ENCODE results near the gene CAD. TPM values are rescaled to one million over a fixed set of nuclear protein-coding genes. Genes with fewer than 3 reads are reported as not detected.

The CAD gene
- total RNA-seq, 2 experiments from 2014 or later, result 125 to 127 TPM

- no peaks in the 10 kb centered on the region for H3K9me3 Mint-ChIP-seq
- H3K4me1 Mint-ChIP-seq (ENCODE audit: low read depth), result peaks cover 2% of the 10 kb centered on the region
- H3K27ac Mint-ChIP-seq, result no peak overlapping the region
- ChIA-PET POLR2A (interaction anchor here (1.3 kb wide), 1 partner anchor 11 kb away, joined by 4 read pairs; no protein-coding TSS in a partner anchor), CTCF (interaction anchor here (1.4 kb wide), 1 partner anchor 39 kb away, joined by 3 read pairs; no protein-coding TSS in a partner anchor)
- intact Hi-C loops (cut with micrococcal nuclease), result no loop called here
- ATAC-seq (no peak), DNase-seq (no peak)
- TF ChIP-seq CTCF (IDR thresholded peaks at IDR 0.05), result no peak
- H3K36me3 Mint-ChIP-seq (ENCODE audit: low read depth), result peaks cover 25% of the 10 kb centered on the region
- no peaks in the 10 kb centered on the region for H3K27me3 Mint-ChIP-seq
- H3K4me3 Mint-ChIP-seq, result no peak overlapping the region
Measured at GRCh38 chr2:27243391-27244130, 26.4 kb downstream of the CAD start.

GRCh38 chr2:27245116-27245515 lies 27.9 kb downstream of the CAD start:
- H3K4me1 Mint-ChIP-seq (ENCODE audit: low read depth), result peaks cover 2% of the 10 kb centered on the region
- no peak overlapping the region for H3K4me3 Mint-ChIP-seq
- H3K9me3 Mint-ChIP-seq, result no peaks in the 10 kb centered on the region
- intact Hi-C loops (cut with micrococcal nuclease), result no loop called here
- ChIA-PET POLR2A (no interaction called here), CTCF (interaction anchor here (2.0 to 2.1 kb wide), 2 partner anchors 35 to 58 kb away, joined by 4 to 6 read pairs; no protein-coding TSS in a partner anchor)
- no peak for DNase-seq
- peaks cover 16% of the 10 kb centered on the region for H3K36me3 Mint-ChIP-seq (ENCODE audit: low read depth)
- H3K27ac Mint-ChIP-seq, result no peak overlapping the region
- no peak for TF ChIP-seq CTCF (IDR thresholded peaks at IDR 0.05)
- no peak for ATAC-seq
- no peaks in the 10 kb centered on the region for H3K27me3 Mint-ChIP-seq

GRCh38 chr2:27245626-27246025 lies 28.5 kb downstream of the CAD start:
- DNase-seq (no peak), ATAC-seq (no peak)
- TF ChIP-seq CTCF (IDR thresholded peaks at IDR 0.05), result no peak
- ChIA-PET CTCF (interaction anchor here (2.0 to 2.1 kb wide), 2 partner anchors 34 to 58 kb away, joined by 4 to 6 read pairs; no protein-coding TSS in a partner anchor), POLR2A (interaction anchor here (1.4 kb wide), 1 partner anchor 9 kb away, joined by 3 read pairs; no protein-coding TSS in a partner anchor)
- no peaks in the 10 kb centered on the region for H3K27me3 Mint-ChIP-seq
- H3K36me3 Mint-ChIP-seq (ENCODE audit: low read depth), result peaks cover 10% of the 10 kb centered on the region
- H3K9me3 Mint-ChIP-seq, result no peaks in the 10 kb centered on the region
- H3K4me1 Mint-ChIP-seq (ENCODE audit: low read depth), result no peaks in the 10 kb centered on the region
- intact Hi-C loops (cut with micrococcal nuclease), result no loop called here
- H3K27ac Mint-ChIP-seq, result no peak overlapping the region
- H3K4me3 Mint-ChIP-seq, result no peak overlapping the region

- Mint-ChIP-seq H3K4me1 (ENCODE audit: low read depth) (no peaks in the 10 kb centered on the region), H3K36me3 (ENCODE audit: low read depth) (no peaks in the 10 kb centered on the region), H3K27ac (no peak overlapping the region), H3K9me3 (no peaks in the 10 kb centered on the region), H3K4me3 (no peak overlapping the region), H3K27me3 (peaks cover 2% of the 10 kb centered on the region)
- ATAC-seq, result no peak
- no peak for TF ChIP-seq CTCF (IDR thresholded peaks at IDR 0.05)
- DNase-seq, result no peak
- ChIA-PET POLR2A (interaction anchor here (0.6 to 2.4 kb wide), 8 partner anchors 13 to 34 kb away, joined by 3 to 18 read pairs (median 4); partner anchors contain the start of gene TRIM54), CTCF (interaction anchor here (1.9 to 7.0 kb wide), 2 partner anchors 33 to 55 kb away, joined by 12 to 122 read pairs; partner anchors contain the start of gene TRIM54)
- intact Hi-C loops (cut with micrococcal nuclease), result loop anchor here (2.0 kb wide), 1 partner anchor 33 kb away; no protein-coding TSS in a partner anchor
Measured at GRCh38 chr2:27247893-27248292, 30.7 kb downstream of the CAD start.
